Measurements from ENCODE around the gene NGEF.

Gene NGEF

GRCh38 chr2:232980683-232981082, 32.4 kb downstream of the NGEF start:
- no peak overlapping the region for H3K9ac ChIP-seq (ENCODE audit: low read length)
- no peak overlapping the region for H3K4me3 ChIP-seq (ENCODE audit: low read length)
- peaks cover 2% of the 10 kb centered on the region for H3K27me3 ChIP-seq (ENCODE audit: control insufficient read depth, insufficient read depth, low read length)
- H3K36me3 ChIP-seq (ENCODE audit: control insufficient read depth, insufficient read depth, low read length), result no peaks in the 10 kb centered on the region
- H3K4me1 ChIP-seq (ENCODE audit: control insufficient read depth, insufficient read depth, low read length), result peaks cover 23% of the 10 kb centered on the region
- H3K9me3 ChIP-seq (ENCODE audit: control insufficient read depth, low read length), result no peaks in the 10 kb centered on the region

GRCh38 chr2:232979871-232980461, 33.1 kb downstream of the NGEF start:
- Histone ChIP-seq H3K36me3 (ENCODE audit: control insufficient read depth, insufficient read depth, low read length) (no peaks in the 10 kb centered on the region), H3K27me3 (ENCODE audit: control insufficient read depth, insufficient read depth, low read length) (peaks cover 2% of the 10 kb centered on the region), H3K4me3 (ENCODE audit: low read length) (no peak overlapping the region), H3K9ac (ENCODE audit: low read length) (no peak overlapping the region), H3K9me3 (ENCODE audit: control insufficient read depth, low read length) (no peaks in the 10 kb centered on the region), H3K4me1 (ENCODE audit: control insufficient read depth, insufficient read depth, low read length) (peaks cover 23% of the 10 kb centered on the region)

GRCh38 chr2:232977438-232977971, 35.6 kb downstream of the NGEF start:
- H3K9me3 ChIP-seq (ENCODE audit: control insufficient read depth, low read length), result no peaks in the 10 kb centered on the region
- peaks cover 8% of the 10 kb centered on the region for H3K36me3 ChIP-seq (ENCODE audit: control insufficient read depth, insufficient read depth, low read length)
- peaks cover 23% of the 10 kb centered on the region for H3K4me1 ChIP-seq (ENCODE audit: control insufficient read depth, insufficient read depth, low read length)
- no peak overlapping the region for H3K9ac ChIP-seq (ENCODE audit: low read length)
- peaks cover 2% of the 10 kb centered on the region for H3K27me3 ChIP-seq (ENCODE audit: control insufficient read depth, insufficient read depth, low read length)
- no peak overlapping the region for H3K4me3 ChIP-seq (ENCODE audit: low read length)

GRCh38 chr2:232976666-232977437, 36.2 kb downstream of the NGEF start:
- Histone ChIP-seq H3K36me3 (ENCODE audit: control insufficient read depth, insufficient read depth, low read length) (peaks cover 8% of the 10 kb centered on the region), H3K9ac (ENCODE audit: low read length) (no peak overlapping the region)

GRCh38 chr2:232976176-232976575, 36.9 kb downstream of the NGEF start:
- Histone ChIP-seq H3K4me1 (ENCODE audit: control insufficient read depth, insufficient read depth, low read length) (peaks cover 12% of the 10 kb centered on the region), H3K36me3 (ENCODE audit: control insufficient read depth, insufficient read depth, low read length) (peaks cover 8% of the 10 kb centered on the region), H3K9me3 (ENCODE audit: control insufficient read depth, low read length) (no peaks in the 10 kb centered on the region), H3K27me3 (ENCODE audit: control insufficient read depth, insufficient read depth, low read length) (peaks cover 2% of the 10 kb centered on the region), H3K4me3 (ENCODE audit: low read length) (no peak overlapping the region), H3K9ac (ENCODE audit: low read length) (no peak overlapping the region)

More at GRCh38 chr2:232976666-232977437, 36.2 kb downstream of the NGEF start:
- H3K9me3 ChIP-seq (ENCODE audit: control insufficient read depth, low read length), result no peaks in the 10 kb centered on the region
- H3K27me3 ChIP-seq (ENCODE audit: control insufficient read depth, insufficient read depth, low read length), result peaks cover 2% of the 10 kb centered on the region
- no peak overlapping the region for H3K4me3 ChIP-seq (ENCODE audit: low read length)
- peaks cover 19% of the 10 kb centered on the region for H3K4me1 ChIP-seq (ENCODE audit: control insufficient read depth, insufficient read depth, low read length)

- Histone ChIP-seq H3K9ac (ENCODE audit: low read length) (no peak overlapping the region), H3K9me3 (ENCODE audit: control insufficient read depth, low read length) (no peaks in the 10 kb centered on the region), H3K4me3 (ENCODE audit: low read length) (no peak overlapping the region), H3K36me3 (ENCODE audit: control insufficient read depth, insufficient read depth, low read length) (peaks cover 8% of the 10 kb centered on the region), H3K4me1 (ENCODE audit: control insufficient read depth, insufficient read depth, low read length) (no peaks in the 10 kb centered on the region), H3K27me3 (ENCODE audit: control insufficient read depth, insufficient read depth, low read length) (peaks cover 2% of the 10 kb centered on the region)
These were observed 38.7 kb downstream of the NGEF start for GRCh38 chr2:232974396-232974795.

GRCh38 chr2:232973796-232974195, 39.3 kb downstream of the NGEF start:
- Histone ChIP-seq H3K27me3 (ENCODE audit: control insufficient read depth, insufficient read depth, low read length) (peaks cover 2% of the 10 kb centered on the region), H3K36me3 (ENCODE audit: control insufficient read depth, insufficient read depth, low read length) (peaks cover 8% of the 10 kb centered on the region), H3K4me1 (ENCODE audit: control insufficient read depth, insufficient read depth, low read length) (no peaks in the 10 kb centered on the region), H3K9me3 (ENCODE audit: control insufficient read depth, low read length) (no peaks in the 10 kb centered on the region), H3K4me3 (ENCODE audit: low read length) (no peak overlapping the region), H3K9ac (ENCODE audit: low read length) (no peak overlapping the region)

GRCh38 chr2:232973011-232973735, 39.9 kb downstream of the NGEF start:
- Histone ChIP-seq H3K4me1 (ENCODE audit: control insufficient read depth, insufficient read depth, low read length) (no peaks in the 10 kb centered on the region), H3K9me3 (ENCODE audit: control insufficient read depth, low read length) (no peaks in the 10 kb centered on the region), H3K36me3 (ENCODE audit: control insufficient read depth, insufficient read depth, low read length) (peaks cover 8% of the 10 kb centered on the region), H3K27me3 (ENCODE audit: control insufficient read depth, insufficient read depth, low read length) (no peaks in the 10 kb centered on the region), H3K9ac (ENCODE audit: low read length) (no peak overlapping the region), H3K4me3 (ENCODE audit: low read length) (no peak overlapping the region)

GRCh38 chr2:232971744-232972143, 41.3 kb downstream of the NGEF start:
- Histone ChIP-seq H3K9me3 (ENCODE audit: control insufficient read depth, low read length) (no peaks in the 10 kb centered on the region), H3K27me3 (ENCODE audit: control insufficient read depth, insufficient read depth, low read length) (no peaks in the 10 kb centered on the region), H3K4me3 (ENCODE audit: low read length) (no peak overlapping the region), H3K4me1 (ENCODE audit: control insufficient read depth, insufficient read depth, low read length) (no peaks in the 10 kb centered on the region), H3K9ac (ENCODE audit: low read length) (no peak overlapping the region), H3K36me3 (ENCODE audit: control insufficient read depth, insufficient read depth, low read length) (peaks cover 8% of the 10 kb centered on the region)

- Histone ChIP-seq H3K4me1 (ENCODE audit: control insufficient read depth, insufficient read depth, low read length) (no peaks in the 10 kb centered on the region), H3K9me3 (ENCODE audit: control insufficient read depth, low read length) (no peaks in the 10 kb centered on the region), H3K36me3 (ENCODE audit: control insufficient read depth, insufficient read depth, low read length) (peaks cover 8% of the 10 kb centered on the region), H3K4me3 (ENCODE audit: low read length) (no peak overlapping the region), H3K27me3 (ENCODE audit: control insufficient read depth, insufficient read depth, low read length) (no peaks in the 10 kb centered on the region), H3K9ac (ENCODE audit: low read length) (no peak overlapping the region)
These were observed 43.0 kb downstream of the NGEF start for GRCh38 chr2:232970051-232970450.

GRCh38 chr2:232967474-232967873, 45.6 kb downstream of the NGEF start:
- Histone ChIP-seq H3K4me3 (ENCODE audit: low read length) (no peak overlapping the region), H3K9ac (ENCODE audit: low read length) (no peak overlapping the region), H3K27me3 (ENCODE audit: control insufficient read depth, insufficient read depth, low read length) (no peaks in the 10 kb centered on the region), H3K36me3 (ENCODE audit: control insufficient read depth, insufficient read depth, low read length) (no peaks in the 10 kb centered on the region), H3K9me3 (ENCODE audit: control insufficient read depth, low read length) (no peaks in the 10 kb centered on the region), H3K4me1 (ENCODE audit: control insufficient read depth, insufficient read depth, low read length) (no peaks in the 10 kb centered on the region)

GRCh38 chr2:232966122-232966521, 46.9 kb downstream of the NGEF start:
- Histone ChIP-seq H3K4me3 (ENCODE audit: low read length) (no peak overlapping the region), H3K4me1 (ENCODE audit: control insufficient read depth, insufficient read depth, low read length) (no peaks in the 10 kb centered on the region), H3K27me3 (ENCODE audit: control insufficient read depth, insufficient read depth, low read length) (no peaks in the 10 kb centered on the region), H3K36me3 (ENCODE audit: control insufficient read depth, insufficient read depth, low read length) (no peaks in the 10 kb centered on the region), H3K9ac (ENCODE audit: low read length) (no peak overlapping the region), H3K9me3 (ENCODE audit: control insufficient read depth, low read length) (no peaks in the 10 kb centered on the region)

All from mucosa of stomach (tissue), 1 donor.